A549 treated with GW870086 at 1 μM for 4 hours (cell line): ENCODE results near the gene SLCO3A1. TPM values are rescaled to one million over a fixed set of nuclear protein-coding genes. Genes with fewer than 3 reads are reported as not detected.

Experiments
- total RNA-seq: library from RNA; stranded (reverse); fragments of 200-300 nt; extraction: Qiagen RNA extraction; gene quantifications from 5 replicates; pipeline ENCODE4 v1.2.3, GENCODE V29; 2022; ENCODE audit warnings: low read depth

Gene SLCO3A1
- total RNA-seq = 20.0 to 25.6 TPM (median 22.9 TPM) in 5 replicates

DNA sequence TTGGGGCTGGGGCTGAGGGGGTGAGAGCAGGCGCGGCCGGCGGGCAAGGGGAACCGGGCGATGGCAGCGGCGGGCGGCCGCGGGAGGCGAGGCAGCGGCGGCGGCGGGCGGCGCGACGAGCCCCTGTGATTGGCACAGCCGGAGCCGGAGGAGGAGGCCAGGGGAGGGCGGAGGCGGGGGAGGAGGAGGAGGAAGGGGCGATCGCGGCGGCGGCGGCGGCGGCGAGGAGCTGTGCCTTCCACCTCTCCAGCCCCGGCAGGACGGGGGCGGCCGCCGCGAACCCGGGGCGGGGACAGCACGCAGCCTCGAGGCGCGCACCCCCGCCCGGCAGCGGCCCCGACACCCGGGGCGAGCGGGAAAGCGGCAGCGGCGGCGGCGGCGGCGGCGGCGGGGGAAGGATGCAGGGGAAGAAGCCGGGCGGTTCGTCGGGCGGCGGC, at the start of gene SLCO3A1:
TSS of gene SLCO3A1 (plus strand) at position 198 of the 437 bp plus-strand sequence.

